ENCODE data around the gene NPHP1.

NPHP1 gene

DNA sequence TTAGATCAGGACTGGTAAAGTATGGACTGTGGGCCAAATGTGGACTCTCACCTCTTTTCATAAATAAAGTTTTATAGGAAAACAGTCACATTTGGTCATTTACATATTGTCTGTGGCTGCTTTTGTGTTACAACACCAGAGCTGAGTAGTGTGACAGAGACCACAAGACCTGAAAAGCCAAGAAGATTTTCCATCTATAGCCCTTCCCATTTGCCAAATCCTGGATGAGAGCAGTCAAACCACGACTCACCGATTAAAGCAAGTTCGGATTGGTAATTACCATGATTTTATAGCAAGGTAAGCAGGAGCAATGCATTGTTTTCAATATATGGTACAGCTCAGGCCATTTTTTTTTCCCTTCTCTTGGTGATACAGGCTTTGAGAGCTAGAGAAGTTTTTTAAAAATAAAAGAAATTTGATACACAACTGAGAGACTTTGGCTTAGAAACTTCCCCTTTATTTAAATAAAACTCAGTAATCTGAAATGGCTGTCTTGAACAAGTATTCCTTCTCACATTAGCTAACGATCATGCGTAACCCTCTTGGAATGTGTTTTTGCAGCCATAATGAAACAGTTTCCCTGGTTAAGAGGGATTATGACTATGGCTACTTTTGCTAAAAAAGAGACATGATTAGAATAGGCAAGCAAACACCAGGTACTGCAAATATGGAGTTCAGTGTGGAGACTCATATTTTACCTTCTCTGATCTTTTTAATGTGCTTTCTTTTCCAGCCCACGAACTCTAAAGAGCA lies 79.7 kb downstream of the NPHP1 start:
- no peak for DNase-seq (ENCODE audit: low read depth)
- no peak overlapping the region for H3K4me3 ChIP-seq (ENCODE audit: low read depth, low read length)
- TF ChIP-seq, protein P1, sequence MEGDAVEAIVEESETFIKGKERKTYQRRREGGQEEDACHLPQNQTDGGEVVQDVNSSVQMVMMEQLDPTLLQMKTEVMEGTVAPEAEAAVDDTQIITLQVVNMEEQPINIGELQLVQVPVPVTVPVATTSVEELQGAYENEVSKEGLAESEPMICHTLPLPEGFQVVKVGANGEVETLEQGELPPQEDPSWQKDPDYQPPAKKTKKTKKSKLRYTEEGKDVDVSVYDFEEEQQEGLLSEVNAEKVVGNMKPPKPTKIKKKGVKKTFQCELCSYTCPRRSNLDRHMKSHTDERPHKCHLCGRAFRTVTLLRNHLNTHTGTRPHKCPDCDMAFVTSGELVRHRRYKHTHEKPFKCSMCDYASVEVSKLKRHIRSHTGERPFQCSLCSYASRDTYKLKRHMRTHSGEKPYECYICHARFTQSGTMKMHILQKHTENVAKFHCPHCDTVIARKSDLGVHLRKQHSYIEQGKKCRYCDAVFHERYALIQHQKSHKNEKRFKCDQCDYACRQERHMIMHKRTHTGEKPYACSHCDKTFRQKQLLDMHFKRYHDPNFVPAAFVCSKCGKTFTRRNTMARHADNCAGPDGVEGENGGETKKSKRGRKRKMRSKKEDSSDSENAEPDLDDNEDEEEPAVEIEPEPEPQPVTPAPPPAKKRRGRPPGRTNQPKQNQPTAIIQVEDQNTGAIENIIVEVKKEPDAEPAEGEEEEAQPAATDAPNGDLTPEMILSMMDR (IDR thresholded peaks at IDR 0.05; ENCODE audit: insufficient read depth, low read depth, low read length, missing control alignments) = no peak

DNA sequence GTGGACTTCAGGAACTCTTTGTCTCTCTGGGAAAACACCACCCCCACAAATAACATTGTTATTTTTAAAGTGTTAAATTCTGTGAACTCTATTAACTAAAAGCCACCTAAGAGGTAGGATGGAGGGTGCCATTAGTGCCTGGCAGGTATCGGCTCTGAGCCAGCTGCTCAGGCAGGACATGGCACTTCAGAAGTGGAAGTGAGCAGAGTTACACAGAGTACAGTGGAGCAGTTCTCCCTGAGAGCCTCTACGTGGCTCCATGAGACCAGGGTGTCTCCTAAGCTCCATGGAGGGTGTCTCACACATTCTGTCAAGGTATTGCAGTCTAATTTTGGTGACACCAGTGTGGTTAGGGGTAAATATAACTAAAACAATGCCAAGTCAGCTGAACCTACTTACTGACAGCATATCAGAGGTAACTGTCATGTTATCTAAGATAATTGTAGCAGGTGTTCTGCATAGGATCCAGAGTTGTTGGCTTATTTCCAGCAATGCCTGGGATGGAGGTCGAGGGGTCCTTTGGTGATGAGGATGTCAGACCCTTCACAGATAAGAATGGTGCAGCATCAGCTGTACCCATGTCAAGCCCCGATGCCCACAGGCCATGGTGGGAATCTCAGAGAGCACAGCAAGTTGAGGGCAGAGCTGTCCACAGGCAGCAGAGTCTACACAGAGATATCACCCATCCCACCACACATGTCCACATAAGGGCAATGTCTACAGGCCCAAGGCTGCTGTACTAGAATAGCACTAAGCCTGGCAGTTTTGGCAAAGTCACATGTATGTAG lies 80.6 kb downstream of the NPHP1 start:
- DNase-seq (ENCODE audit: low read depth) = no peak
- TF ChIP-seq, protein P1 (IDR thresholded peaks at IDR 0.05; ENCODE audit: insufficient read depth, low read depth, low read length, missing control alignments) = no peak
- H3K4me3 ChIP-seq (ENCODE audit: low read depth, low read length) = no peak overlapping the region

DNA sequence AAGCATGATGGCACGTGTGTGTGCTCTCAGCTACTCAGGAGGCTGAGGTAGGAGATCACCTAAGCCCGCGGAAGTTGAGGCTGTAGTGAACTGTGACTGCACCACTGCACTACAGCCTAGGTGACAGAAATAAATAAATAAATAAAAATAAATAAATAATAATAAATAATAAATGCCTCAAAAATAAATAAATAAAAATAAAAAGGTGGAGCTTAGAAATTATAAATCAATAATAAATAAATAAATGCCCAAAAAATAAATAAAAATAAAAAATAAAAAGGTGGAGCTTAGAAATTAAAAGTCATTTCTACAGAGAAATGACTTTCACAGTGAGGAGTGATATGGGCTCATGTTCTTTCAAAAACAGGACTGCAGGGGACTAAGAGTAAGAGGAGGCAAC lies 83.2 kb downstream of the NPHP1 start:
- no peak for DNase-seq (ENCODE audit: low read depth)
- TF ChIP-seq, protein P1 (IDR thresholded peaks at IDR 0.05; ENCODE audit: insufficient read depth, low read depth, low read length, missing control alignments) = no peak
- no peak overlapping the region for H3K4me3 ChIP-seq (ENCODE audit: low read depth, low read length)

DNA sequence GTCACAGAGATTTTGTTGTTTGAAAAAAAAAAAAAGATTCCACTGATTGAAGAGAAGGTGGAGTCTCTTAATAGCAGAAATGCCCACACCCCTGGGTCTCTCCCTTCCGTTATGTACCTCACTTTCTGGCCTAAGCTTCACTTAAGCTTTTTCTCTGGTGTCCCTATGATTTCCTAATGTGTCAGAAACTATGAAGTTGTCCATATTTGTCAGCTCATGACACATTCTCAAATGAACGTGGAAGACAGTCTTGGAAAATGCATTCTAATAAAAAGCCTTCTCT lies 83.8 kb downstream of the NPHP1 start:
- DNase-seq (ENCODE audit: low read depth) = no peak
- TF ChIP-seq, protein P1 (IDR thresholded peaks at IDR 0.05; ENCODE audit: insufficient read depth, low read depth, low read length, missing control alignments) = no peak
- no peak overlapping the region for H3K4me3 ChIP-seq (ENCODE audit: low read depth, low read length)

DNA sequence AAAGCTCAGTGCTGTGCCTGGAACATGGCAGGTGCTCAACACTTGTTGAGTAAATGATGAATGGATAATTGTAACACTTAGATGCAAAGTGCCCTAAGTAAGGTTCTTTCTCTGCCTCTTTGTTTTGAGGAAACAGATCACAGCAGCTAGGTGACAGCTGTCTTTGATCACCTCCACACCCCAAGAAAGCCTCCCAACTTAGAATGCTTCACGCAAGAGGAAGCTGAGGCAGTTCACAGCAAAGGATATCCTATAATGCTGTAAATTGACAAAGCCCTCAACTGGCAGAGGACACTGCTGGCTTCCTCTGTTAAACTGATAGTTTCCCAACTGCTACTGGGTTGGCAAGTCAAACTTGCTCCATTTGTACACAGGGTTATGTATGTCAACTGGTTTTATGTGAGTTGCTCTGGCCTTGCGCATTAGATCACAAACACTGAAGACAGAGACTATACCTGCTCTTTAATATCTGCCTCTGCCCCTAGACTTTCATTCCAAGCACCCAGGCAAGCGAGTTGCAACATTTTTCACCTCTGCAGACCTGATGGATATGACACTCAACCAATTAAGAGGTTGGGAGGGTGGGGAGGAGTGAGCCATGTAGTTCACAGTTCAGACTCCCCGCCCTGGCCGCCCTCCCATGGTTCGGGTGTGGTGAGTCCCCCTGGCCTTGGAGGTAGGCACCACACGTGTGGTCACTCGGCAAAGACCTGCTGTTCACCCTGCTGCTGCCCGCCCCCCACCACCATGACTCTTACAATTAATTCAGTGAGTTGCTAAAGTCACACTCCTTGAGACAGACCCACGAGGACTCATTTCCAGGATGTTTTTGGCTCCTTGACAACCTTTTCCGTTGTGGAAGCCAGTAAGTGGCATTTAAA lies 84.4 kb downstream of the NPHP1 start:
- H3K4me3 ChIP-seq (ENCODE audit: low read depth, low read length) = no peak overlapping the region
- DNase-seq (ENCODE audit: low read depth) = no peak
- TF ChIP-seq, protein P1 (IDR thresholded peaks at IDR 0.05; ENCODE audit: insufficient read depth, low read depth, low read length, missing control alignments) = no peak

DNA sequence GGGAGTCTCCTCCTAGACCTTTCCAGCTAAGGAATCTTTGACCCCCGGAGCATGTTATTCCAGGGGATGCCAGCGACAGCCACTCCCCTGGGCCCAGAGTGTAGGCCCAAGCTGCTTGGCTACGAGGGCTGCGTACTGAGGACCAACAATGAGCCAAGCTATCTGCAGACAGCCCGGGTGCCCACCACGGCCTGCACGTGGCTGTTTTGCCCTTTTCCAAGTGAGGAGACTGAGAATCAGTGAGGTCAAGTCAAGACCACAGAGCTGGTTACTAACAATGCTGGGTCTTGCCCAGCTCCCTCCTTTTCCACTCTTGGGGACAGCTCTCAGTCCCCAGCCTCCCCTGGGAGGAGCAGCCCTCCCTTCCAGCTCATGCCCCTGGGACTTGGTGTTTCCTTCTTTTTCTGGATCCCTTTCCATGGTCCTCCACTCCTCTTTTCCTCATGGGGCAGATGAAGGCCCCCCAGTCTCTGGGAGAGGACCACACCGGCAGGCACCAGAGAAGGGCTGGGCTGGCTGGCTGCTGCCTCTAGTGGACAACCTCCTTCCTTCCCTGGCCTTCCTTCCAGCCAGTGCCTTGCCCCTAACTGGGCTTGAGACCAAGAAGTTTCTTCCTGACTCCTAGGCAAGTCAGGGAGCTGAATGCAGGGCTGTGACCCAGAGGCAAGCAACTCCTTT lies 88.6 kb downstream of the NPHP1 start:
- DNase-seq (ENCODE audit: low read depth) = no peak
- H3K4me3 ChIP-seq (ENCODE audit: low read depth, low read length) = no peak overlapping the region
- TF ChIP-seq, protein P1 (IDR thresholded peaks at IDR 0.05; ENCODE audit: insufficient read depth, low read depth, low read length, missing control alignments) = peak; percentile 22

Data from GM12865 (cell line).